ENCODE measurements around the gene C21orf58. TPM values are rescaled to one million over a fixed set of nuclear protein-coding genes. Genes with fewer than 3 reads are reported as not detected.

Gene C21orf58
- total and polyA plus RNA-seq, 2 experiments from 2014 or later = 3.7 to 4.2 TPM

- H3K9me3 ChIP-seq (ENCODE audit: low read depth) = no peaks in the 10 kb centered on the region
- in situ Hi-C loops (cut with MboI) = no loop called here
- H3K4me2 ChIP-seq (ENCODE audit: unreplicated experiment) = peak within 1 kb of the TSS; percentile 95
- peak within 1 kb of the TSS; percentile 76 for H3K27ac ChIP-seq
- peak within 1 kb of the TSS; percentile 96 for H2AFZ ChIP-seq
- H3K4me1 ChIP-seq (ENCODE audit: insufficient read depth) = peaks cover 37% of the 10 kb centered on the region
- WGBS, 2 experiments (ENCODE audit: low coverage in 1 of 2, low lambda C conversion rate in 2 of 2, missing lambda C conversion rate in 2 of 2) = 1 to 2% methylated on average over 81 to 93 of the region's 105 CpGs
- peaks cover 25% of the 10 kb centered on the region for H3F3A ChIP-seq (ENCODE audit: insufficient read depth)
- peaks cover 10% of the 10 kb centered on the region; the same call in 1 of the 2 replicates for H3K36me3 ChIP-seq (ENCODE audit: low read depth)
- DNase-seq = peak; percentile 96
- H3K9ac ChIP-seq = peak within 1 kb of the TSS; percentile 88
- no peak for TF ChIP-seq EZH2phosphoT487 (IDR thresholded peaks at IDR 0.05; ENCODE audit: insufficient read depth, low read depth)
- no peak for TF ChIP-seq EZH2 (IDR thresholded peaks at IDR 0.05; ENCODE audit: insufficient read depth, poor library complexity, severe bottlenecking)
- H3K79me2 ChIP-seq (ENCODE audit: insufficient read depth) = peaks cover 83% of the 10 kb centered on the region
- no peaks in the 10 kb centered on the region for H3K27me3 ChIP-seq (replicated peaks; ENCODE audit: insufficient read depth)
- no peaks in the 10 kb centered on the region for H4K20me1 ChIP-seq (ENCODE audit: insufficient read depth)
- peak within 1 kb of the TSS; percentile 90 for H3K4me3 ChIP-seq
- no peaks in the 10 kb centered on the region for H3K9me2 ChIP-seq (ENCODE audit: insufficient read depth)
Measured at GRCh38 chr21:46285761-46286647, 37.7 kb downstream of the C21orf58 start, which contains the start of gene YBEY. TSS of gene YBEY (plus strand) at chr21:46286342. CDS start at chr21:46286914, 572 bp downstream.

- Histone ChIP-seq H3K9ac (peak within 1 kb of the TSS; percentile 88), H3K27me3 (replicated peaks; ENCODE audit: insufficient read depth) (no peaks in the 10 kb centered on the region), H4K20me1 (ENCODE audit: insufficient read depth) (no peaks in the 10 kb centered on the region), H3K4me2 (ENCODE audit: unreplicated experiment) (peak within 1 kb of the TSS; percentile 95), H3K9me3 (ENCODE audit: low read depth) (no peaks in the 10 kb centered on the region), H3K4me1 (ENCODE audit: insufficient read depth) (peaks cover 37% of the 10 kb centered on the region), H3K9me2 (ENCODE audit: insufficient read depth) (no peaks in the 10 kb centered on the region), H3K36me3 (ENCODE audit: low read depth) (peaks cover 10% of the 10 kb centered on the region; the same call in 1 of the 2 replicates), H3K4me3 (peak within 1 kb of the TSS; percentile 90), H3K79me2 (ENCODE audit: insufficient read depth) (peaks cover 85% of the 10 kb centered on the region), H2AFZ (peak within 1 kb of the TSS; percentile 96), H3F3A (ENCODE audit: insufficient read depth) (peaks cover 25% of the 10 kb centered on the region), H3K27ac (peak within 1 kb of the TSS; percentile 76)
- DNase-seq = no peak
- WGBS, 2 experiments (ENCODE audit: low coverage in 1 of 2, low lambda C conversion rate in 2 of 2, missing lambda C conversion rate in 2 of 2) = 21 to 28% methylated on average over 6 of the region's 6 CpGs
- in situ Hi-C loops (cut with MboI) = no loop called here
- TF ChIP-seq EZH2phosphoT487 (IDR thresholded peaks at IDR 0.05; ENCODE audit: insufficient read depth, low read depth) (no peak), EZH2 (IDR thresholded peaks at IDR 0.05; ENCODE audit: insufficient read depth, poor library complexity, severe bottlenecking) (no peak)
Measured at GRCh38 chr21:46285206-46285661, 38.4 kb downstream of the C21orf58 start, which contains the start of gene MCM3AP. TSS of gene MCM3AP (minus strand) at chr21:46285611. CDS start at chr21:46285286, 325 bp downstream.

GRCh38 chr21:46284733-46285132, 38.9 kb downstream of the C21orf58 start:
- Histone ChIP-seq H2AFZ (no peak overlapping the region), H3K27ac (peak overlapping the region; percentile 76), H3K79me2 (ENCODE audit: insufficient read depth) (peaks cover 85% of the 10 kb centered on the region), H3K27me3 (replicated peaks; ENCODE audit: insufficient read depth) (no peaks in the 10 kb centered on the region), H3K9ac (peak overlapping the region; percentile 88), H3K4me2 (ENCODE audit: unreplicated experiment) (peak overlapping the region; percentile 95), H3F3A (ENCODE audit: insufficient read depth) (peaks cover 25% of the 10 kb centered on the region), H3K36me3 (ENCODE audit: low read depth) (peaks cover 13% of the 10 kb centered on the region; the same call in 1 of the 2 replicates), H3K4me3 (peak overlapping the region; percentile 90), H4K20me1 (ENCODE audit: insufficient read depth) (no peaks in the 10 kb centered on the region), H3K4me1 (ENCODE audit: insufficient read depth) (peaks cover 37% of the 10 kb centered on the region), H3K9me2 (ENCODE audit: insufficient read depth) (no peaks in the 10 kb centered on the region), H3K9me3 (ENCODE audit: low read depth) (no peaks in the 10 kb centered on the region)
- in situ Hi-C loops (cut with MboI) = no loop called here
- DNase-seq = no peak
- no peak for TF ChIP-seq EZH2phosphoT487 (IDR thresholded peaks at IDR 0.05; ENCODE audit: insufficient read depth, low read depth)
- no peak for TF ChIP-seq EZH2 (IDR thresholded peaks at IDR 0.05; ENCODE audit: insufficient read depth, poor library complexity, severe bottlenecking)
- WGBS, 2 experiments (ENCODE audit: low coverage in 1 of 2, low lambda C conversion rate in 2 of 2, missing lambda C conversion rate in 2 of 2) = 100% methylated on average over 1 of the region's 1 CpG

GRCh38 chr21:46284077-46284644, 39.5 kb downstream of the C21orf58 start:
- Histone ChIP-seq H3K4me2 (ENCODE audit: unreplicated experiment) (peak overlapping the region; percentile 95), H3K79me2 (ENCODE audit: insufficient read depth) (peaks cover 85% of the 10 kb centered on the region), H3F3A (ENCODE audit: insufficient read depth) (peaks cover 25% of the 10 kb centered on the region), H3K9me3 (ENCODE audit: low read depth) (no peaks in the 10 kb centered on the region), H3K9me2 (ENCODE audit: insufficient read depth) (no peaks in the 10 kb centered on the region), H3K36me3 (ENCODE audit: low read depth) (peaks cover 19% of the 10 kb centered on the region), H3K4me1 (ENCODE audit: insufficient read depth) (peaks cover 37% of the 10 kb centered on the region), H3K4me3 (peak overlapping the region; percentile 90), H3K27ac (no peak overlapping the region), H3K27me3 (replicated peaks; ENCODE audit: insufficient read depth) (no peaks in the 10 kb centered on the region), H2AFZ (no peak overlapping the region), H4K20me1 (ENCODE audit: insufficient read depth) (no peaks in the 10 kb centered on the region), H3K9ac (peak overlapping the region; percentile 88)
- WGBS, 2 experiments (ENCODE audit: low coverage in 1 of 2, low lambda C conversion rate in 2 of 2, missing lambda C conversion rate in 2 of 2) = 86 to 89% methylated on average over 15 of the region's 15 CpGs
- no peak for DNase-seq
- in situ Hi-C loops (cut with MboI) = no loop called here
- TF ChIP-seq EZH2phosphoT487 (IDR thresholded peaks at IDR 0.05; ENCODE audit: insufficient read depth, low read depth) (no peak), EZH2 (IDR thresholded peaks at IDR 0.05; ENCODE audit: insufficient read depth, poor library complexity, severe bottlenecking) (no peak)

All from GM23248 (cell line).